A549 (cell line): ENCODE data around the gene RAD51B.

Experiments
- CTCF ChIP-seq: fragments of >200 bp; sonication (Bioruptor Twin); formaldehyde crosslinking; IDR thresholded peaks from 3 replicates; pipeline ENCODE4 v1.5.1; 2016
- JUNB ChIP-seq: fragments of >200 bp; sonication (Bioruptor Twin); formaldehyde crosslinking; IDR thresholded peaks from 2 replicates; pipeline ENCODE4 v1.6.1; 2016
- RAD21 ChIP-seq, 2 experiments: fragments of >200 bp in 1 of 2; sonication (Bioruptor Twin) in 1 of 2; formaldehyde crosslinking in 1 of 2; IDR thresholded peaks in 1 of 2; conservative IDR thresholded peaks in 1 of 2; 2 replicates in 1 of 2; 3 replicates in 1 of 2; pipeline ENCODE4 v1.6.1; 2012 to 2018; ENCODE audit warnings: inconsistent platforms in 1 of 2

- no peak for TF ChIP-seq CTCF
- TF ChIP-seq RAD21 (conservative IDR thresholded peaks at IDR 0.05 in 1 of 2, IDR thresholded peaks at IDR 0.05 in 1 of 2), result no peak
- TF ChIP-seq JUNB, result no peak
Observed at GRCh38 chr14:68511129-68512047, 691.8 kb downstream of the RAD51B start.
